AG04449 (cell line): ENCODE measurements around the gene REC114.
A peak's percentile ranks its signal among the peaks of the same experiment; 100 is the strongest.

ENCODE experiments used
- CTCF ChIA-PET: fragments of 350-600 bp; formaldehyde crosslinking; extraction: SDS; loops from one replicate; lab custom pipeline; 2021; ENCODE audit warnings: antibody characterized with exemption; lab: Yijun Ruan, JAX
- POLR2A ChIA-PET: fragments of 400-600, 350-600 bp; formaldehyde crosslinking; extraction: SDS; loops from one replicate; lab custom pipeline; 2020; ENCODE audit warnings: antibody characterized with exemption, inconsistent platforms; lab: Yijun Ruan, JAX
- DNase-seq: peaks from one replicate; pipeline ENCODE4 v3.0.0-alpha.2; 2010; ENCODE audit warnings: low read depth, low spot score
- H3K4me3 ChIP-seq: 2 replicates; pipeline ENCODE4 v1.5.1; 2011; ENCODE audit warnings: low read depth, mild to moderate bottlenecking, control low read depth, low read length
- CTCF ChIP-seq: IDR thresholded peaks from one replicate; pipeline ENCODE4 v1.5.1; 2011; ENCODE audit warnings: mild to moderate bottlenecking, moderate library complexity, low read length, control low read depth, inconsistent platforms; ENCODE audit not compliant: insufficient read depth; ENCODE audit errors: missing control alignments

Gene REC114

GRCh38 chr15:73550190-73550589, 107.2 kb downstream of the REC114 start:
- CTCF ChIA-PET = interaction anchor here (0.8 to 1.8 kb wide), 7 partner anchors 10 to 155 kb away, joined by 3 to 14 read pairs (median 4); no protein-coding TSS in a partner anchor
- POLR2A ChIA-PET = no interaction called here
- DNase-seq = no peak
- TF ChIP-seq CTCF = no peak
- no peak overlapping the region for H3K4me3 ChIP-seq

- no peak for TF ChIP-seq CTCF
- ChIA-PET CTCF (interaction anchor here (1.1 to 5.9 kb wide), 5 partner anchors 81 to 249 kb away, joined by 3 to 38 read pairs (median 5); no protein-coding TSS in a partner anchor), POLR2A (no interaction called here)
- no peak for DNase-seq
- no peak overlapping the region for H3K4me3 ChIP-seq
These were observed 112.1 kb downstream of the REC114 start for GRCh38 chr15:73555080-73555479.

- ChIA-PET CTCF (interaction anchor here (2.3 to 8.7 kb wide), 5 partner anchors 8 to 144 kb away, joined by 7 to 214 read pairs (median 18); partner anchors contain the start of gene NPTN), POLR2A (no interaction called here)
- no peak overlapping the region for H3K4me3 ChIP-seq
- no peak for TF ChIP-seq CTCF
- no peak for DNase-seq
These were observed 115.6 kb downstream of the REC114 start for GRCh38 chr15:73558529-73558928.

GRCh38 chr15:73560501-73561117, 117.6 kb downstream of the REC114 start:
- ChIA-PET POLR2A (no interaction called here), CTCF (interaction anchor here (0.7 to 8.7 kb wide), 29 partner anchors 9 to 286 kb away, joined by 3 to 214 read pairs (median 5); partner anchors contain the start of gene NPTN)
- TF ChIP-seq CTCF = peak; percentile 32
- no peak overlapping the region for H3K4me3 ChIP-seq
- DNase-seq = peak; percentile 23

GRCh38 chr15:73564255-73564654, 121.3 kb downstream of the REC114 start:
- ChIA-PET POLR2A (no interaction called here), CTCF (interaction anchor here (1.6 to 8.7 kb wide), 3 partner anchors 33 to 138 kb away, joined by 3 to 214 read pairs (median 212); partner anchors contain the start of gene NPTN)
- no peak overlapping the region for H3K4me3 ChIP-seq
- no peak for TF ChIP-seq CTCF
- no peak for DNase-seq

GRCh38 chr15:73567020-73567419, 124.1 kb downstream of the REC114 start:
- no peak overlapping the region for H3K4me3 ChIP-seq
- ChIA-PET CTCF (interaction anchor here (0.9 to 8.7 kb wide), 3 partner anchors 67 to 135 kb away, joined by 3 to 214 read pairs (median 212); partner anchors contain the start of gene NPTN), POLR2A (no interaction called here)
- TF ChIP-seq CTCF = no peak
- no peak for DNase-seq
